ENCODE results near the gene BCAR1.
"Not testable (repeated sequence)": the region's sequence is repeated elsewhere in the genome, so short reads cannot be mapped to it uniquely, and the experiment has no call there.

The BCAR1 gene

GRCh38 chr16:75269358-75269757 is 17.9 kb upstream of the BCAR1 start:
- not testable (repeated sequence) for DNase-seq

GRCh38 chr16:75267631-75268264 is 16.3 kb upstream of the BCAR1 start:
- DNase-seq, result no peak

GRCh38 chr16:75266738-75267630 is 15.6 kb upstream of the BCAR1 start:
- DNase-seq, result peak; percentile 52

DNA sequence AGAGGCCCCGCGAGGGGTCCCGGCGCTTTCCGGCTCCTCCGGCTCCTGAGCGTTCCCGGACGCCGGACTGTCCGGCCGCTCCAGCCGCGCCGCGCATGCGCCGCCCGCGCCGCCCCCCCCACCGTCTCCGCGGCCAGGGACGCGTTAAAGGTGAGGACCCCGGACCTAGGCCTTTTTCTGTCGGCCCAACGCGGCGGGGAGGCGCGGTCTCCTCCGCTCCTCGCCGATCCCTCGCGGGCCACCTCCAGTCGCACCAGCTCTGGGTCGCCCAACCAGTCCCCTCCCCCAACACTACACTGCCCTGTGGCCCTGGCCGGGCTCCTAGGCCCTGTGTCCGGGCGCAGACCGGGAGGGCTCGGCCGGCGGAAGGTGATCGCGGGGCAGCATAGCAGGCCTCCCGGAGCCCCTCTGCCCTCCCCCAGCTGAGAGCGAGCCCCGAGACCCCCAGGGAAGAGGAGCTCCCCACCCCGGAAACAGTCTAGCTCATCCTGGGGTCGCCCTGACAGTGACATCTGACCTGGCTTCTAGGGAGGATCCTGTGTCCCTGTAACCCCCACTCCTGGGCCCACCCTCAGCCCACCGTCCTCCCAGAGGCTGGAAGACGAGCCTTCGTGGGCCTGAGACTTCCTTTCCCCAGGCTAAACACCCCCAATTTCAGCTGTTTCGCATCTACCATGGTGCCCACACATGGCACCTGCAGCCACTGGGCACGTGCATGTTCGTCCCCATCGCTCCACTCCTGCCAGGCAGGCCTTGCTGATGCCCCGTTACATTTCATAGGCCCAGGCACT is 14.7 kb upstream of the BCAR1 start:
- peak; percentile 63 for DNase-seq

DNA sequence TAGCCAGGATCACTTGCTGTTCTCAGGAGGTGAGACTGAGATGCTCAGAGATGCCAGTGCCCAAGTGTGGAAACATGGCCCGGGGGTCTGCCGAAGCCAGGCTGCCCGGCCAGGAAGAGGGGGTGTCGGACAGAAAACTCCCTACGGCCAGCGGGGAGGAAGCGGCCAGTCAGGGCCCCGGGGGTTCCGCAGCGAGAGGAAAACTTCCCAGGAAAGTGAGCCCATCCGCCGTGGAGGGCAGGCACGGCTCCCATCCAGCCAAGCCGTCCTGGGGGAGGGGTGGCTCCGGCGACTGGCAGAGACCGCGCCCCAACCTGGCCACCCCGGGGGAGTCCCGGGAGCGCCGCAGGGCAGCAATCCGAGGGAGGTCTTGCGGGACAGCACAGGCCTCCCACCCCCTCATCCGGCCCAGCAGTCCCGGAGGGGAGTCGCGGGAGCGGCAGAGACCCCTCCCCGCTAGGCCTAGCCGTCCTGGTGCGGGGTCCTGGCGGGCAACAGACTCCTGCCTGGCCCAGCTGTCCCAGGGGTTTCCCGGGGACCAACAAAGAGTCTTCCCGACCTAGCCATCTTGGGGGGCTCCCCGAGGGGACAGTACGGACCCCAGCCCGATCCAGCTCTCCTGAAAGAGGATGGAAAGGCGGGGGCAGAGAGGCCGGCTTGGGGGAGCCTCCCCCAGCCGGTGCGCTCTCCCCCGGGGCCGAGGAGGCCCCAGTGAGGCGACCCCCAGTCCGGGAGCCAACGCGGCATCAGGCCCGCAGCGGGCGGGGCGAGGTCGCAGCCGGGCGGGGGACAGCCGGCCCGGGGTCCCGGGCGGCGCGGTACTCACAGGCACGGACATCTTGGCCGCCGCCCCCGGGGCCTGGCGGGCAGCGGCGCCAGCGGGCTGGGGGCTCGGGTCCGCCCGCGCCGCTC is 13.8 kb upstream of the BCAR1 start:
- DNase-seq, result no peak

DNA sequence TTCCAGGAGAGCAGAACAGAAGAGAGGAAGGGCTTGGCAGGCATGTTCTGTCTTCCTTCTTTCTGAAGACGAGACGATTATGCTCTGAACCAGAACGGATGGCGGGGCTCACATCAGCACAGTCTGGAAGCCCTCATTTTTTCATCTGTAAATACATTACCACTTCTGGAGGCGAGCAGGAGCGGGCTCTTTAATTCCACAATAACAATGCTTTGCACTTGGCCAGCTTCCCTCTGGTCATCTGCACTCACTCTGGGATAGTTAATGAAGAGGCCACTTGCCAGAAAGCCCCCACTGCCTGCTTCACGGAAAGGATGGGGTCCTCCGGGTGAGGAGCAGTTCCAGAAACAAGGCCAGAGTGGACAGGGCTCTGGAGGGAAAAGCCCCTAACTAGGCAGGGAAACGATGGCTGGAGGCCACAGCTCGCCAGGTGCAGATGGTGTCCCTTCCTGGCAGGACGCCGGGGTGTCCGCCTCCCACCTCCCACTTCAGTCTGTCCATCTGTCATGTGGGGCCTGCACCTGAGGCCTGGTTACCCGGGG is 13.1 kb upstream of the BCAR1 start:
- DNase-seq, result peak; percentile 49

GRCh38 chr16:75263963-75264445 is 12.6 kb upstream of the BCAR1 start:
- DNase-seq, result no peak

GRCh38 chr16:75263291-75263962 is 12.0 kb upstream of the BCAR1 start:
- DNase-seq, result no peak

- no peak for DNase-seq
Measured at GRCh38 chr16:75262800-75263127, 11.3 kb upstream of the BCAR1 start.

DNA sequence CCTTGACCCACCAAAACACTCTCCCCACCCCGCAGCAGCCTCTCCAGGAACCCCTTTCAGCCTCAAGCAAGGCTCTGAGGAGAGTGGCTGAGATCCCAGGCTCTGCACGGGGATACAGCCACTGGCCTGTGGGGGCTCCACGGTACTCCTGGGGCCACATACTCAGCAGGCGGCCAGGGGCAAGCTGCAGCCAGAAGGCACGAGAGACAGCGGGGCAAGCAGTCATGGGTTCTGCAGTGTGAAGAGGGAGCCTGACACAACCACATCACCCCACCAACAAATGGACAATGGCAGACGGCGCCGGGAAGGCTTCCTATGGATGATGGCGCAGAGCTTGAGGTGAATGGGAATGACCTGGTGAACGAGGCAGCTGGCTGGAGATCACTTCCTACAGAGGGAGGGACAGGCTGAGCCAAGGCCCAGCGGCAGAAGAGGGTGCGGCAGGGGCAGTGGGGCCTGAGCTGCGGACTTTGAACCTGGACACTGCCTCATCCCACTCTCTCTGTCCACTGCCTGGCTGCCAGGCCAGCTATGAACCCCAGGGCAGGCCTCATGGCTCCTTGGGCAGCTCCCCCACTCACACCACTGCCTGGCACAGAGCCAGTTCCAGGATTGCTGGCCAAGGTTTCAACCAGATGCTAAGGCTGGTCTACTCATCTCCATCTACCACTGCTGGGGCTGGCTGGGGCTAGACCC is 10.8 kb upstream of the BCAR1 start:
- no peak for DNase-seq

- no peak for DNase-seq
Measured at GRCh38 chr16:75261590-75262078, 10.2 kb upstream of the BCAR1 start.

- no peak for DNase-seq
Measured at GRCh38 chr16:75260851-75261589, 9.6 kb upstream of the BCAR1 start.

GRCh38 chr16:75258807-75259141 is 7.3 kb upstream of the BCAR1 start:
- no peak for DNase-seq

GRCh38 chr16:75257886-75258806 is 6.7 kb upstream of the BCAR1 start:
- no peak for DNase-seq

DNA sequence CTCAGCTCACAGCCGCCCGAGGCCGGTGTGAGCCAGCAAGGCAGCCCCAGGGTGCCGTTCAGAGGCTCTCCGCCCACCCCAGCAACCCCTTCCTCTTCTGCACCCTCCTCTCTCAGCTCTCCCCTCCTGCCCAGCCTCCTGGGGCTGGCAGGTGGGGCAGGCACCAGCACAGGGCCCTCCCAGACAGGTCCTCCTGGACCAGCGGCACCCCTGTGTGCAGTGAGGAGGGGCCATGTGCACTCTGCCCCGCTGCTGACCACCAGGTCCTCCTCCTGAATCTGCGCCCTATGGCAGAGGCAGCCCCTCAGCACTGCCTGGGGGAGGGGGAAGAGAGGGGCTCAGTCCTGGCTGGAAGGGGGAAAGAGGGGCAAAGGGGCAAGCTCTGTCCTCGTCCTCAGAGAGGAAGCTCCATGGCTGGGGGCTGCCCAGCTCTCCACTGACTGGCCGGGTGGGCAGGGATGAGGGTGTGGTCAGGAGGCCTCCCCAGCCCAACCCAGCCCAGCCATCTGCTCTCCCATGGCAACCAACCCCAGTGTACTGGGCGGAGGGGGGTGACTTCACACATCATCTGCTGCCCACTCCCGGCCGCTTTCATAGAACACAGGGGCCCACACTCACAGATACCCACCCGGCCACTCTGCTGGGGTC is 5.4 kb upstream of the BCAR1 start:
- no peak for DNase-seq

DNA sequence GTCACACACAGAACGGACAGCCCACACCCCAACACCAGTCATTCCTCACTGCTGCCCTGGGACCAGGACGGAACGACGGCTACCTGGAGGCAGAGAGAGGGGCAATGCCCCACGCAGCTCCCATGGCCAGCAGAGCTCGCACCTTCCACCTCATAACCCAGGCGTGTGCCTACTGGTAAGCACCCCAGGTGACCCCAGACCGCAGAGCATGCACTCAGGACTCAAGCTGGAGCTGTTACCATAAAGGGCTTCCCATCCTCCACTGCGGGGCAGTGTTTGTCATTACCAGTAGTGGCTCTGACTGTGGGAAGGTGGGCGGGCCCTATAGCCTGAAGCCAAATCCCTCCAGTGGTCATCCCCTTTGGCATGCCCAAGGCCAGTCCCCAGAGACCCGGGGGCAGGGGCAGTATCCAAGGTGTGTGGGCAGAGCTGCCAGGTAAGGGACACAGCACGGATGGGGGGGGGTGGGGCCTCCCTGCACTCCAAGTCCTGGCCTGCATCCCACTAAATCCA is 4.7 kb upstream of the BCAR1 start:
- no peak for DNase-seq

- no peak for DNase-seq
Measured at GRCh38 chr16:75254359-75254837, 3.0 kb upstream of the BCAR1 start.
